GM12872 (cell line): Measurements from ENCODE around the gene NFKBIA.

Experiments
- TF ChIP-seq, protein P1 (sequence below): IDR thresholded peaks from 3 replicates; pipeline ENCODE4 v1.5.1; 2011; ENCODE audit warnings: low read depth, mild to moderate bottlenecking, low read length, moderate library complexity; ENCODE audit not compliant: insufficient read depth

Gene NFKBIA

DNA sequence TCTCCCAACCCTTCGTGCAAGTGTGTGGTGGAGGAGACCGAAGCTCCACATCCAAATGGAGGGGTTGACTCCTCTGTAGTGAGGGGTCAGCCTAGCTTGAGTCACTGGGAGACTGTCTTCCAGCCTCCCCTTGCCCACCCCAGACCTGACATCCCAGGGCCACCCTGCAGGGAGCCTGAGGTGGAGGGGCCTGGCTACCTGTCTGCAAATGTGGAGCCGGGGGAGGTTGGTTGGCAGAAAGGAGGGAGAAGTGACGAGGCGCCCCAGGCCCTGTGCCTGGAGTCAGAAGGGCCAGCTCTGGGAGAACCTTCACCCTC, 37.5 kb downstream of the NFKBIA start:
- TF ChIP-seq, protein P1, sequence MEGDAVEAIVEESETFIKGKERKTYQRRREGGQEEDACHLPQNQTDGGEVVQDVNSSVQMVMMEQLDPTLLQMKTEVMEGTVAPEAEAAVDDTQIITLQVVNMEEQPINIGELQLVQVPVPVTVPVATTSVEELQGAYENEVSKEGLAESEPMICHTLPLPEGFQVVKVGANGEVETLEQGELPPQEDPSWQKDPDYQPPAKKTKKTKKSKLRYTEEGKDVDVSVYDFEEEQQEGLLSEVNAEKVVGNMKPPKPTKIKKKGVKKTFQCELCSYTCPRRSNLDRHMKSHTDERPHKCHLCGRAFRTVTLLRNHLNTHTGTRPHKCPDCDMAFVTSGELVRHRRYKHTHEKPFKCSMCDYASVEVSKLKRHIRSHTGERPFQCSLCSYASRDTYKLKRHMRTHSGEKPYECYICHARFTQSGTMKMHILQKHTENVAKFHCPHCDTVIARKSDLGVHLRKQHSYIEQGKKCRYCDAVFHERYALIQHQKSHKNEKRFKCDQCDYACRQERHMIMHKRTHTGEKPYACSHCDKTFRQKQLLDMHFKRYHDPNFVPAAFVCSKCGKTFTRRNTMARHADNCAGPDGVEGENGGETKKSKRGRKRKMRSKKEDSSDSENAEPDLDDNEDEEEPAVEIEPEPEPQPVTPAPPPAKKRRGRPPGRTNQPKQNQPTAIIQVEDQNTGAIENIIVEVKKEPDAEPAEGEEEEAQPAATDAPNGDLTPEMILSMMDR, result no peak

GRCh38 chr14:35366521-35366976, 38.0 kb downstream of the NFKBIA start:
- TF ChIP-seq, protein P1, result no peak

DNA sequence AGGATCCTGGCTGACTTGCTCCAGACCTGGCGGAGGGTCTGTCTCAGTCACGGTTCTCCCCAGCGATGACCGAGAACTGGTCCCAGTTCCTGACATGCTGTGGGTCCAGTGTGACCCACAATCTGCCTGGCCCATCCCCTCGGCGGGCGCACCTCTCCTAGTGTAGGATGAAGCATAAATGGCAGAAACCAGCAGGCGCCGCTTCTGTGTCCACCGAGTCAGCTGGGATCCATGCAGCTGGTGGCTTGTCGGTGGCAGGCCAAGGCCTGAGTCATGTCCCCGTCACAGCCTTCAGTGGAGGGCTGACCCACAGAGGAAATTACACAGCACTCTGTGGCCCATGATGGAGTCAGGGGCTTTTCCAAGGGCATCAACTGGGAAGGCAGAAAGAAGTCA, 38.5 kb downstream of the NFKBIA start:
- TF ChIP-seq, protein P1, result no peak

GRCh38 chr14:35365130-35366055, 39.2 kb downstream of the NFKBIA start:
- TF ChIP-seq, protein P1, result no peak

- TF ChIP-seq, protein P1, result no peak
Measured at GRCh38 chr14:35362911-35363374, 41.6 kb downstream of the NFKBIA start.

GRCh38 chr14:35362450-35362849, 42.1 kb downstream of the NFKBIA start:
- TF ChIP-seq, protein P1, result no peak

DNA sequence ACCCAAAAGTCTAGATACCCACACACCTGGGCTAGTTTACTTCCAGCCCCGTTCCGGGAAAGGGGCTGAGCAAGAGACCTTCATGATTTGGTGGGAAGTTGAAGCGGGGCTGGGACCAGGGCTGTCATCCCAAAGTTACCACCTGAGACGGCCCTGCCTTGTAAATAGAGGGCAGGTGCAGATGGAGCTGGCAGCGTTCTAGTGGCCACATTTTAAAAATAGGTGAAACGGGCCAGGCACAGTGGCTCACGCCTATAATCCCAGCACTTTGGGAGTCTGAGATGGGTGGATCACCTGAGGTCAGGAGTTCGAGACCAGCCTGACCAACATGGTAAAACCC, 43.4 kb downstream of the NFKBIA start:
- TF ChIP-seq, protein P1, result no peak
